ENCODE results near the gene USP21. TPM values are rescaled to one million over a fixed set of nuclear protein-coding genes. Genes with fewer than 3 reads are reported as not detected.

USP21 gene
- total RNA-seq, 1 donor from 2014 or later, result 38.1 TPM

- TF ChIP-seq CTCF (IDR thresholded peaks at IDR 0.05), result no peak
- peak overlapping the region; percentile 77 for H3K4me3 Mint-ChIP-seq
- no peaks in the 10 kb centered on the region for H3K9me3 Mint-ChIP-seq
- H3K27me3 Mint-ChIP-seq, result no peaks in the 10 kb centered on the region
- CTCF ChIA-PET, result interaction anchor here (1.0 to 2.4 kb wide), 5 partner anchors 8 to 196 kb away, joined by 4 to 11 read pairs (median 5); partner anchors contain the start of genes B4GALT3, PPOX and TOMM40L
- DNase-seq (peak; percentile 34), ATAC-seq (ENCODE audit: low read depth) (peak; percentile 65)
- peak overlapping the region; percentile 93 for H3K27ac Mint-ChIP-seq
- peaks cover 80% of the 10 kb centered on the region for H3K4me1 Mint-ChIP-seq
- POLR2A ChIA-PET, result interaction anchor here (0.7 to 2.9 kb wide), 16 partner anchors 9 to 608 kb away, joined by 3 to 40 read pairs (median 4); partner anchors contain the start of genes B4GALT3, DEDD, KLHDC9 and NDUFS2
- no peaks in the 10 kb centered on the region for H3K36me3 Mint-ChIP-seq (ENCODE audit: low read depth)
- intact Hi-C loops (cut with micrococcal nuclease), result loop anchor here (1.0 to 2.0 kb wide), 5 partner anchors 9 to 39 kb away; partner anchors contain the start of genes B4GALT3, NDUFS2 and PPOX
Observed at GRCh38 chr1:161185732-161186311, 26.5 kb downstream of the USP21 start.

GRCh38 chr1:161187311-161187710 lies 28.0 kb downstream of the USP21 start:
- no peak for TF ChIP-seq CTCF (IDR thresholded peaks at IDR 0.05)
- peak overlapping the region; percentile 93 for H3K27ac Mint-ChIP-seq
- peaks cover 71% of the 10 kb centered on the region for H3K4me1 Mint-ChIP-seq
- H3K36me3 Mint-ChIP-seq (ENCODE audit: low read depth), result no peaks in the 10 kb centered on the region
- POLR2A ChIA-PET, result interaction anchor here (0.6 to 2.9 kb wide), 4 partner anchors 8 to 513 kb away, joined by 9 to 21 read pairs (median 13); partner anchors contain the start of genes B4GALT3 and PPOX
- H3K9me3 Mint-ChIP-seq, result no peaks in the 10 kb centered on the region
- intact Hi-C loops (cut with micrococcal nuclease), result no loop called here
- H3K27me3 Mint-ChIP-seq, result no peaks in the 10 kb centered on the region
- no peak for DNase-seq
- peak overlapping the region; percentile 38 for H3K4me3 Mint-ChIP-seq
- CTCF ChIA-PET, result interaction anchor here (1.6 to 2.4 kb wide), 2 partner anchors 22 to 38 kb away, joined by 6 to 11 read pairs; partner anchors contain the start of genes PPOX and TOMM40L
- no peak for ATAC-seq (ENCODE audit: low read depth)

- ChIA-PET POLR2A (interaction anchor here (0.6 to 0.8 kb wide), 3 partner anchors 11 to 542 kb away, joined by 3 to 6 read pairs (median 3); partner anchors contain the start of genes B4GALT3 and PPOX), CTCF (no interaction called here)
- DNase-seq (no peak), ATAC-seq (ENCODE audit: low read depth) (no peak)
- intact Hi-C loops (cut with micrococcal nuclease), result no loop called here
- H3K27ac Mint-ChIP-seq, result peak overlapping the region; percentile 77
- H3K36me3 Mint-ChIP-seq (ENCODE audit: low read depth), result no peaks in the 10 kb centered on the region
- no peaks in the 10 kb centered on the region for H3K9me3 Mint-ChIP-seq
- no peak overlapping the region for H3K4me3 Mint-ChIP-seq
- TF ChIP-seq CTCF (IDR thresholded peaks at IDR 0.05), result no peak
- peaks cover 73% of the 10 kb centered on the region for H3K4me1 Mint-ChIP-seq
- H3K27me3 Mint-ChIP-seq, result no peaks in the 10 kb centered on the region
Observed at GRCh38 chr1:161188381-161188780, 29.1 kb downstream of the USP21 start.

GRCh38 chr1:161189036-161189435 lies 29.7 kb downstream of the USP21 start:
- POLR2A ChIA-PET, result no interaction called here
- Mint-ChIP-seq H3K27me3 (no peaks in the 10 kb centered on the region), H3K36me3 (ENCODE audit: low read depth) (no peaks in the 10 kb centered on the region), H3K4me1 (peaks cover 70% of the 10 kb centered on the region), H3K4me3 (no peak overlapping the region), H3K27ac (peak overlapping the region; percentile 76), H3K9me3 (no peaks in the 10 kb centered on the region)
- intact Hi-C loops (cut with micrococcal nuclease), result no loop called here
- no peak for ATAC-seq (ENCODE audit: low read depth)
- no peak for DNase-seq
- TF ChIP-seq CTCF (IDR thresholded peaks at IDR 0.05), result no peak
- CTCF ChIA-PET, result no interaction called here

- CTCF ChIA-PET, result interaction anchor here (0.7 to 5.0 kb wide), 10 partner anchors 10 to 198 kb away, joined by 3 to 40 read pairs (median 6); partner anchors contain the start of genes CFAP126, FCER1G, PCP4L1 and PPOX
Observed at GRCh38 chr1:161190962-161191521, 31.7 kb downstream of the USP21 start.

More at GRCh38 chr1:161190962-161191521, 31.7 kb downstream of the USP21 start:
- POLR2A ChIA-PET, result interaction anchor here (0.5 to 3.3 kb wide), 4 partner anchors 9 to 17 kb away, joined by 3 to 23 read pairs (median 7); partner anchors contain the start of genes B4GALT3 and NDUFS2
- DNase-seq, result no peak
- no peaks in the 10 kb centered on the region for H3K36me3 Mint-ChIP-seq (ENCODE audit: low read depth)
- H3K4me1 Mint-ChIP-seq, result peaks cover 68% of the 10 kb centered on the region
- no peaks in the 10 kb centered on the region for H3K27me3 Mint-ChIP-seq
- intact Hi-C loops (cut with micrococcal nuclease), result loop anchor here (5.0 kb wide), 1 partner anchor 101 kb away; no protein-coding TSS in a partner anchor
- no peak overlapping the region for H3K4me3 Mint-ChIP-seq
- H3K9me3 Mint-ChIP-seq, result no peaks in the 10 kb centered on the region
- no peak for ATAC-seq (ENCODE audit: low read depth)
- no peak overlapping the region for H3K27ac Mint-ChIP-seq
- TF ChIP-seq CTCF (IDR thresholded peaks at IDR 0.05), result no peak

Measured in activated B cell treated with CpG ODN at 0.5 μM for 24 hours (primary cell).